GM12892 (cell line): ENCODE data around the gene BMPR1A.

Experiments
- POLR2A ChIP-seq: IDR thresholded peaks from 2 replicates; pipeline ENCODE4 v1.6.1; 2011; ENCODE audit warnings: low read depth, low read length, control low read depth
- TAF1 ChIP-seq: IDR thresholded peaks from 2 replicates; pipeline ENCODE4 v1.6.1; 2011; ENCODE audit warnings: low read depth, mild to moderate bottlenecking, control low read depth, low read length, borderline replicate concordance

- no peak for TF ChIP-seq TAF1
- TF ChIP-seq POLR2A = no peak
These were observed 65.1 kb downstream of the BMPR1A start for GRCh38 chr10:86821388-86821999.
